GM23338 (cell line): ENCODE measurements around the gene B4GALT1. TPM values are rescaled to one million over a fixed set of nuclear protein-coding genes. Genes with fewer than 3 reads are reported as not detected.

Source experiments
- ATAC-seq: fragments of 200-7000 bp; cut with Tn5 transposase; 3 replicates; pipeline ENCODE4 v1.9.1; 2020
- DNase-seq: peaks from one replicate; pipeline ENCODE4 v3.0.0-alpha.2; 2015; ENCODE audit warnings: low spot score
- H2AFZ ChIP-seq: fragments of 200-600 bp; sonication (generic); 2 replicates; pipeline ENCODE4 v1.8.0; 2016; ENCODE audit warnings: antibody characterized with exemption, mild to moderate bottlenecking, moderate library complexity
- H3F3A ChIP-seq: fragments of 200-600 bp; sonication (generic); replicated peaks from 2 replicates; pipeline ENCODE4 v1.8.0; 2017; ENCODE audit warnings: antibody characterized with exemption, mixed run types, low read depth
- H3K27ac ChIP-seq: fragments of 200-600 bp; sonication (generic); 2 replicates; pipeline ENCODE4 v1.6.1; 2016; ENCODE audit warnings: low read depth
- H3K27me3 ChIP-seq: fragments of 200-600 bp; sonication (generic); 2 replicates; pipeline ENCODE4 v1.8.0; 2016; ENCODE audit warnings: mild to moderate bottlenecking, mixed run types, moderate library complexity; ENCODE audit not compliant: insufficient read depth
- H3K36me3 ChIP-seq: fragments of 200-600 bp; sonication (generic); 2 replicates; pipeline ENCODE4 v1.8.0; 2016; ENCODE audit warnings: mild to moderate bottlenecking; ENCODE audit not compliant: insufficient read depth
- H3K4me1 ChIP-seq: fragments of 200-600 bp; sonication (generic); 2 replicates; pipeline ENCODE4 v1.8.0; 2016; ENCODE audit warnings: mild to moderate bottlenecking, moderate library complexity; ENCODE audit not compliant: insufficient read depth
- H3K4me2 ChIP-seq: fragments of 200-600 bp; sonication (generic); 2 replicates; pipeline ENCODE4 v1.7.1; 2017; ENCODE audit warnings: mixed run types
- H3K4me3 ChIP-seq: fragments of 200-600 bp; sonication (generic); 2 replicates; pipeline ENCODE4 v1.6.1; 2016; ENCODE audit warnings: mixed run types
- H3K79me2 ChIP-seq: fragments of 200-600 bp; sonication (generic); replicated peaks from 2 replicates; pipeline ENCODE4 v1.8.0; 2017; ENCODE audit warnings: mild to moderate bottlenecking; ENCODE audit not compliant: insufficient read depth
- H3K9me2 ChIP-seq: fragments of 200-600 bp; sonication (generic); 2 replicates; pipeline ENCODE4 v1.8.0; 2017; ENCODE audit not compliant: insufficient read depth
- H4K20me1 ChIP-seq: fragments of 200-600 bp; sonication (generic); replicated peaks from 2 replicates; pipeline ENCODE4 v1.8.0; 2017; ENCODE audit warnings: mild to moderate bottlenecking; ENCODE audit not compliant: insufficient read depth
- H3K27ac Mint-ChIP-seq: 2 replicates; pipeline ENCODE4 v1.8.0; 2020; ENCODE audit warnings: inconsistent platforms, mild to moderate bottlenecking, moderate library complexity, mixed read lengths
- H3K27me3 Mint-ChIP-seq: 3 replicates; pipeline ENCODE4 v1.8.0; 2022; ENCODE audit warnings: low read depth, mild to moderate bottlenecking, moderate library complexity, mixed read lengths, inconsistent platforms; ENCODE audit not compliant: insufficient read depth, poor library complexity
- H3K36me3 Mint-ChIP-seq: 3 replicates; pipeline ENCODE4 v1.8.0; 2021; ENCODE audit warnings: low read depth, mild to moderate bottlenecking, inconsistent platforms, moderate library complexity, mixed read lengths
- H3K4me1 Mint-ChIP-seq: 3 replicates; pipeline ENCODE4 v1.8.0; 2020; ENCODE audit warnings: mild to moderate bottlenecking, inconsistent platforms, mixed read lengths
- H3K4me3 Mint-ChIP-seq: 3 replicates; pipeline ENCODE4 v1.8.0; 2021; ENCODE audit warnings: moderate library complexity, mild to moderate bottlenecking, inconsistent platforms, mixed read lengths
- H3K9me3 Mint-ChIP-seq: 3 replicates; pipeline ENCODE4 v1.8.0; 2020; ENCODE audit warnings: moderate library complexity, mild to moderate bottlenecking, inconsistent platforms, mixed read lengths
- CREB1 ChIP-seq: fragments of 250-450 bp; sonication (Bioruptor Pico); IDR thresholded peaks from 2 replicates; pipeline ENCODE4 v1.5.0; 2020; ENCODE audit warnings: low read depth, mild to moderate bottlenecking, moderate library complexity
- EZH2 ChIP-seq: fragments of 200-600 bp; sonication (generic); IDR thresholded peaks from one replicate; pipeline ENCODE4 v1.8.0; 2017; ENCODE audit warnings: antibody characterized with exemption, mild to moderate bottlenecking, low read depth; ENCODE audit not compliant: unreplicated experiment
- EZH2phosphoT487 ChIP-seq: fragments of 200-600 bp; sonication (generic); IDR thresholded peaks from one replicate; pipeline ENCODE4 v1.8.1; 2018; ENCODE audit warnings: antibody characterized with exemption; ENCODE audit not compliant: unreplicated experiment
- JUNB ChIP-seq: IDR thresholded peaks from one replicate; pipeline ENCODE4 v1.6.1; 2016; ENCODE audit warnings: antibody characterized with exemption; ENCODE audit not compliant: unreplicated experiment
- NANOG ChIP-seq: IDR thresholded peaks from 2 replicates; pipeline ENCODE4 v1.6.1; 2016; ENCODE audit warnings: antibody characterized with exemption, borderline replicate concordance
- POLR2AphosphoS5 ChIP-seq: IDR thresholded peaks from 2 replicates; pipeline ENCODE4 v1.6.1; 2016; ENCODE audit warnings: antibody characterized with exemption, low read depth
- STAT1 ChIP-seq: IDR thresholded peaks from one replicate; pipeline ENCODE4 v1.6.1; 2016; ENCODE audit warnings: antibody characterized with exemption; ENCODE audit not compliant: unreplicated experiment
- ZNF114 ChIP-seq: fragments of 250-450 bp; sonication (Bioruptor Pico); IDR thresholded peaks from 2 replicates; pipeline ENCODE4 v1.5.0; 2020; ENCODE audit warnings: mild to moderate bottlenecking, moderate library complexity
- ZNF331 ChIP-seq: fragments of 250-450 bp; sonication (Bioruptor Pico); IDR thresholded peaks from 2 replicates; pipeline ENCODE4 v1.5.0; 2020; ENCODE audit warnings: low read depth, mild to moderate bottlenecking, moderate library complexity
- polyA plus RNA-seq: library from polyadenylated mRNA; unstranded; fragments of >200 nt; fragmentation: Nextera tagmentation; extraction: Ambion mirVana; gene quantifications from 2 replicates; pipeline ENCODE4 v1.2.1, GENCODE V29; 2016
- total RNA-seq: library from RNA; depleted of rRNA; stranded (reverse); fragments of >200 nt; shearing (Covaris generic); gene quantifications from 2 replicates; pipeline ENCODE4 v1.2.3, GENCODE V29; 2014
- TF ChIP-seq, protein P1 (sequence below), 2 experiments: fragments of 200-600 bp in 1 of 2; sonication (generic) in 1 of 2; conservative IDR thresholded peaks; 2 replicates each; pipeline versions ENCODE4 v1.5.1 to v1.6.1; 2016 to 2017; ENCODE audit warnings: antibody characterized with exemption in 2 of 2, low read depth in 2 of 2, mild to moderate bottlenecking in 2 of 2, moderate library complexity in 1 of 2
- TF ChIP-seq, protein P2 (sequence below): IDR thresholded peaks from 2 replicates; pipeline ENCODE4 v1.6.1; 2016; ENCODE audit warnings: antibody characterized with exemption
- TF ChIP-seq, protein P3 (sequence below): IDR thresholded peaks from one replicate; pipeline ENCODE4 v1.6.1; 2018; ENCODE audit warnings: antibody characterized with exemption; ENCODE audit not compliant: unreplicated experiment
- TF ChIP-seq, protein P4 (sequence below): fragments of 250-450 bp; sonication (Bioruptor Pico); IDR thresholded peaks from 2 replicates; pipeline ENCODE4 v1.5.0; 2020; ENCODE audit warnings: mild to moderate bottlenecking, moderate library complexity

Gene B4GALT1
- total and polyA plus RNA-seq, 2 experiments from 2014 or later: 6.3 to 15.8 TPM

DNA sequence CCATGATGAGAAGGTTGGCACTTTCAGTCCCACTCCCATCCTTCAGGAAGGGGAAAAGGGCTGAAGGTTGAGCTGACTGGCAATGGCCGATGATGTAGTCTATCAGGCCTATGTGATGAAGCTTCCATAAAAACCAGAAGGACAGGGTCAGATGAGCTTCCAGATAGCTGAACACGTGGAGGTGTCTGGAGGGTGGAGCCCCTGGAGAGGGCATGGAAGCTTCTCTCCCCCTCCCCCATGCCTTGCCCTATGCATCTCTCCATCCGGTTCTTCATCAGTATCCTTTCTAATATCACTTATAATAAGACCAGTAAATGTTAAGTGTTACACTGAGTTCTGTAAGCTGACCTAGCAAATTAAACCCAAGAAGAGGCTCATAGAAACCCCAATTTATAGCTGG, 58.0 kb downstream of the B4GALT1 start:
- no peak overlapping the region for H2AFZ ChIP-seq
- no peak overlapping the region for H3K4me2 ChIP-seq
- ATAC-seq (no peak), DNase-seq (no peak)
- no peaks in the 10 kb centered on the region; the same call in 1 of the 2 replicates for H4K20me1 ChIP-seq
- no peaks in the 10 kb centered on the region for H3K27me3 ChIP-seq
- peaks cover 15% of the 10 kb centered on the region; the same call in 1 of the 2 replicates for H3K4me1 ChIP-seq
- H3F3A ChIP-seq: no peaks in the 10 kb centered on the region; the same call in 1 of the 2 replicates
- H3K9me2 ChIP-seq: no peaks in the 10 kb centered on the region
- peak overlapping the region; percentile 10; the same call in 1 of the 2 replicates for H3K27ac ChIP-seq
- TF ChIP-seq JUNB: no peak
- no peak for TF ChIP-seq EZH2phosphoT487
- no peak for TF ChIP-seq CREB1 (CRISPR knock-in tag)
- TF ChIP-seq STAT1: no peak
- TF ChIP-seq NANOG: no peak
- TF ChIP-seq, protein P1, sequence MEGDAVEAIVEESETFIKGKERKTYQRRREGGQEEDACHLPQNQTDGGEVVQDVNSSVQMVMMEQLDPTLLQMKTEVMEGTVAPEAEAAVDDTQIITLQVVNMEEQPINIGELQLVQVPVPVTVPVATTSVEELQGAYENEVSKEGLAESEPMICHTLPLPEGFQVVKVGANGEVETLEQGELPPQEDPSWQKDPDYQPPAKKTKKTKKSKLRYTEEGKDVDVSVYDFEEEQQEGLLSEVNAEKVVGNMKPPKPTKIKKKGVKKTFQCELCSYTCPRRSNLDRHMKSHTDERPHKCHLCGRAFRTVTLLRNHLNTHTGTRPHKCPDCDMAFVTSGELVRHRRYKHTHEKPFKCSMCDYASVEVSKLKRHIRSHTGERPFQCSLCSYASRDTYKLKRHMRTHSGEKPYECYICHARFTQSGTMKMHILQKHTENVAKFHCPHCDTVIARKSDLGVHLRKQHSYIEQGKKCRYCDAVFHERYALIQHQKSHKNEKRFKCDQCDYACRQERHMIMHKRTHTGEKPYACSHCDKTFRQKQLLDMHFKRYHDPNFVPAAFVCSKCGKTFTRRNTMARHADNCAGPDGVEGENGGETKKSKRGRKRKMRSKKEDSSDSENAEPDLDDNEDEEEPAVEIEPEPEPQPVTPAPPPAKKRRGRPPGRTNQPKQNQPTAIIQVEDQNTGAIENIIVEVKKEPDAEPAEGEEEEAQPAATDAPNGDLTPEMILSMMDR (conservative IDR thresholded peaks at IDR 0.05; ENCODE audit: low read depth in 2 of 2): no peak
- TF ChIP-seq, protein P2, sequence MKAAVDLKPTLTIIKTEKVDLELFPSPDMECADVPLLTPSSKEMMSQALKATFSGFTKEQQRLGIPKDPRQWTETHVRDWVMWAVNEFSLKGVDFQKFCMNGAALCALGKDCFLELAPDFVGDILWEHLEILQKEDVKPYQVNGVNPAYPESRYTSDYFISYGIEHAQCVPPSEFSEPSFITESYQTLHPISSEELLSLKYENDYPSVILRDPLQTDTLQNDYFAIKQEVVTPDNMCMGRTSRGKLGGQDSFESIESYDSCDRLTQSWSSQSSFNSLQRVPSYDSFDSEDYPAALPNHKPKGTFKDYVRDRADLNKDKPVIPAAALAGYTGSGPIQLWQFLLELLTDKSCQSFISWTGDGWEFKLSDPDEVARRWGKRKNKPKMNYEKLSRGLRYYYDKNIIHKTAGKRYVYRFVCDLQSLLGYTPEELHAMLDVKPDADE: no peak
- TF ChIP-seq, protein P3, sequence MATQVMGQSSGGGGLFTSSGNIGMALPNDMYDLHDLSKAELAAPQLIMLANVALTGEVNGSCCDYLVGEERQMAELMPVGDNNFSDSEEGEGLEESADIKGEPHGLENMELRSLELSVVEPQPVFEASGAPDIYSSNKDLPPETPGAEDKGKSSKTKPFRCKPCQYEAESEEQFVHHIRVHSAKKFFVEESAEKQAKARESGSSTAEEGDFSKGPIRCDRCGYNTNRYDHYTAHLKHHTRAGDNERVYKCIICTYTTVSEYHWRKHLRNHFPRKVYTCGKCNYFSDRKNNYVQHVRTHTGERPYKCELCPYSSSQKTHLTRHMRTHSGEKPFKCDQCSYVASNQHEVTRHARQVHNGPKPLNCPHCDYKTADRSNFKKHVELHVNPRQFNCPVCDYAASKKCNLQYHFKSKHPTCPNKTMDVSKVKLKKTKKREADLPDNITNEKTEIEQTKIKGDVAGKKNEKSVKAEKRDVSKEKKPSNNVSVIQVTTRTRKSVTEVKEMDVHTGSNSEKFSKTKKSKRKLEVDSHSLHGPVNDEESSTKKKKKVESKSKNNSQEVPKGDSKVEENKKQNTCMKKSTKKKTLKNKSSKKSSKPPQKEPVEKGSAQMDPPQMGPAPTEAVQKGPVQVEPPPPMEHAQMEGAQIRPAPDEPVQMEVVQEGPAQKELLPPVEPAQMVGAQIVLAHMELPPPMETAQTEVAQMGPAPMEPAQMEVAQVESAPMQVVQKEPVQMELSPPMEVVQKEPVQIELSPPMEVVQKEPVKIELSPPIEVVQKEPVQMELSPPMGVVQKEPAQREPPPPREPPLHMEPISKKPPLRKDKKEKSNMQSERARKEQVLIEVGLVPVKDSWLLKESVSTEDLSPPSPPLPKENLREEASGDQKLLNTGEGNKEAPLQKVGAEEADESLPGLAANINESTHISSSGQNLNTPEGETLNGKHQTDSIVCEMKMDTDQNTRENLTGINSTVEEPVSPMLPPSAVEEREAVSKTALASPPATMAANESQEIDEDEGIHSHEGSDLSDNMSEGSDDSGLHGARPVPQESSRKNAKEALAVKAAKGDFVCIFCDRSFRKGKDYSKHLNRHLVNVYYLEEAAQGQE: no peak
- TF ChIP-seq ZNF114: no peak
- TF ChIP-seq, protein P4, sequence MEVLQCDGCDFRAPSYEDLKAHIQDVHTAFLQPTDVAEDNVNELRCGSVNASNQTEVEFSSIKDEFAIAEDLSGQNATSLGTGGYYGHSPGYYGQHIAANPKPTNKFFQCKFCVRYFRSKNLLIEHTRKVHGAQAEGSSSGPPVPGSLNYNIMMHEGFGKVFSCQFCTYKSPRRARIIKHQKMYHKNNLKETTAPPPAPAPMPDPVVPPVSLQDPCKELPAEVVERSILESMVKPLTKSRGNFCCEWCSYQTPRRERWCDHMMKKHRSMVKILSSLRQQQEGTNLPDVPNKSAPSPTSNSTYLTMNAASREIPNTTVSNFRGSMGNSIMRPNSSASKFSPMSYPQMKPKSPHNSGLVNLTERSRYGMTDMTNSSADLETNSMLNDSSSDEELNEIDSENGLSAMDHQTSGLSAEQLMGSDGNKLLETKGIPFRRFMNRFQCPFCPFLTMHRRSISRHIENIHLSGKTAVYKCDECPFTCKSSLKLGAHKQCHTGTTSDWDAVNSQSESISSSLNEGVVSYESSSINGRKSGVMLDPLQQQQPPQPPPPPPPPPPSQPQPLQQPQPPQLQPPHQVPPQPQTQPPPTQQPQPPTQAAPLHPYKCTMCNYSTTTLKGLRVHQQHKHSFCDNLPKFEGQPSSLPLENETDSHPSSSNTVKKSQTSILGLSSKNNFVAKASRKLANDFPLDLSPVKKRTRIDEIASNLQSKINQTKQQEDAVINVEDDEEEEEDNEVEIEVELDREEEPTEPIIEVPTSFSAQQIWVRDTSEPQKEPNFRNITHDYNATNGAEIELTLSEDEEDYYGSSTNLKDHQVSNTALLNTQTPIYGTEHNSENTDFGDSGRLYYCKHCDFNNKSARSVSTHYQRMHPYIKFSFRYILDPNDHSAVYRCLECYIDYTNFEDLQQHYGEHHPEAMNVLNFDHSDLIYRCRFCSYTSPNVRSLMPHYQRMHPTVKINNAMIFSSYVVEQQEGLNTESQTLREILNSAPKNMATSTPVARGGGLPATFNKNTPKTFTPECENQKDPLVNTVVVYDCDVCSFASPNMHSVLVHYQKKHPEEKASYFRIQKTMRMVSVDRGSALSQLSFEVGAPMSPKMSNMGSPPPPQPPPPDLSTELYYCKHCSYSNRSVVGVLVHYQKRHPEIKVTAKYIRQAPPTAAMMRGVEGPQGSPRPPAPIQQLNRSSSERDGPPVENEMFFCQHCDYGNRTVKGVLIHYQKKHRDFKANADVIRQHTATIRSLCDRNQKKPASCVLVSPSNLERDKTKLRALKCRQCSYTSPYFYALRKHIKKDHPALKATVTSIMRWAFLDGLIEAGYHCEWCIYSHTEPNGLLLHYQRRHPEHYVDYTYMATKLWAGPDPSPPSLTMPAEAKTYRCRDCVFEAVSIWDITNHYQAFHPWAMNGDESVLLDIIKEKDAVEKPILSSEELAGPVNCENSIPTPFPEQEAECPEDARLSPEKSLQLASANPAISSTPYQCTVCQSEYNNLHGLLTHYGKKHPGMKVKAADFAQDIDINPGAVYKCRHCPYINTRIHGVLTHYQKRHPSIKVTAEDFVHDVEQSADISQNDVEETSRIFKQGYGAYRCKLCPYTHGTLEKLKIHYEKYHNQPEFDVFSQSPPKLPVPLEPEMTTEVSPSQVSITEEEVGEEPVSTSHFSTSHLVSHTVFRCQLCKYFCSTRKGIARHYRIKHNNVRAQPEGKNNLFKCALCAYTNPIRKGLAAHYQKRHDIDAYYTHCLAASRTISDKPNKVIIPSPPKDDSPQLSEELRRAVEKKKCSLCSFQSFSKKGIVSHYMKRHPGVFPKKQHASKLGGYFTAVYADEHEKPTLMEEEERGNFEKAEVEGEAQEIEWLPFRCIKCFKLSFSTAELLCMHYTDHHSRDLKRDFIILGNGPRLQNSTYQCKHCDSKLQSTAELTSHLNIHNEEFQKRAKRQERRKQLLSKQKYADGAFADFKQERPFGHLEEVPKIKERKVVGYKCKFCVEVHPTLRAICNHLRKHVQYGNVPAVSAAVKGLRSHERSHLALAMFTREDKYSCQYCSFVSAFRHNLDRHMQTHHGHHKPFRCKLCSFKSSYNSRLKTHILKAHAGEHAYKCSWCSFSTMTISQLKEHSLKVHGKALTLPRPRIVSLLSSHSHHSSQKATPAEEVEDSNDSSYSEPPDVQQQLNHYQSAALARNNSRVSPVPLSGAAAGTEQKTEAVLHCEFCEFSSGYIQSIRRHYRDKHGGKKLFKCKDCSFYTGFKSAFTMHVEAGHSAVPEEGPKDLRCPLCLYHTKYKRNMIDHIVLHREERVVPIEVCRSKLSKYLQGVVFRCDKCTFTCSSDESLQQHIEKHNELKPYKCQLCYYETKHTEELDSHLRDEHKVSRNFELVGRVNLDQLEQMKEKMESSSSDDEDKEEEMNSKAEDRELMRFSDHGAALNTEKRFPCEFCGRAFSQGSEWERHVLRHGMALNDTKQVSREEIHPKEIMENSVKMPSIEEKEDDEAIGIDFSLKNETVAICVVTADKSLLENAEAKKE (CRISPR knock-in tag): no peak
- no peak for TF ChIP-seq POLR2AphosphoS5
- no peak for TF ChIP-seq ZNF331 (CRISPR knock-in tag)
- TF ChIP-seq EZH2: no peak
- Mint-ChIP-seq H3K27ac (no peak overlapping the region), H3K27me3 (peaks cover 6% of the 10 kb centered on the region), H3K4me3 (no peak overlapping the region), H3K4me1 (peaks cover 38% of the 10 kb centered on the region), H3K9me3 (no peaks in the 10 kb centered on the region), H3K36me3 (peaks cover 2% of the 10 kb centered on the region; the same call in 1 of the 3 replicates)
- H3K4me3 ChIP-seq: no peak overlapping the region
- no peaks in the 10 kb centered on the region for H3K36me3 ChIP-seq
- no peaks in the 10 kb centered on the region for H3K79me2 ChIP-seq
